H1 (cell line): ENCODE results near the gene ALKBH3. TPM values are rescaled to one million over a fixed set of nuclear protein-coding genes. Genes with fewer than 3 reads are reported as not detected.

Experiments
- BACH1 ChIP-seq: IDR thresholded peaks from 2 replicates; pipeline ENCODE4 v1.6.1; 2012; ENCODE audit warnings: low read length, improper control_type of control experiment
- BCL11A ChIP-seq, 2 experiments: IDR thresholded peaks; one replicate each; pipeline ENCODE4 v1.6.1; 2011; ENCODE audit warnings: low read depth in 2 of 2, low read length in 2 of 2, mild to moderate bottlenecking in 2 of 2
- SUZ12 ChIP-seq: fragments of 200-600 bp; sonication (generic); IDR thresholded peaks from 2 replicates; pipeline ENCODE4 v1.6.1; 2012; ENCODE audit warnings: mild to moderate bottlenecking, inconsistent platforms, low read length, moderate library complexity, mixed read lengths
- polyA plus RNA-seq, 7 experiments: library from polyadenylated mRNA; depleted of rRNA in 3 of 7; stranded (reverse) in 5 of 7; unstranded in 2 of 7; fragments of >200 nt in 5 of 7; fragments of 200-250 nt in 2 of 7; gene quantifications; 1 replicate in 5 of 7; 2 replicates in 1 of 7; 4 replicates in 1 of 7; pipeline versions ENCODE4 v1.2.1 to v1.2.3, GENCODE V29; 2011 to 2013; ENCODE audit warnings: missing spikeins in 2 of 7, mixed read lengths in 2 of 7
- total RNA-seq: library from RNA; stranded (reverse); fragmentation: NEBNext Ultra II Directional; extraction: Animal tissue kit (Norgen Biotek cat#: 25700); gene quantifications from 2 replicates; pipeline ENCODE4 v1.2.1, GENCODE V29; 2021

ALKBH3 gene
- total and polyA plus RNA-seq, 2 of the 8 experiments (the other 6 are each of a cell fraction or from before 2014, with no cell fraction given) = 10.5 to 11.4 TPM

DNA sequence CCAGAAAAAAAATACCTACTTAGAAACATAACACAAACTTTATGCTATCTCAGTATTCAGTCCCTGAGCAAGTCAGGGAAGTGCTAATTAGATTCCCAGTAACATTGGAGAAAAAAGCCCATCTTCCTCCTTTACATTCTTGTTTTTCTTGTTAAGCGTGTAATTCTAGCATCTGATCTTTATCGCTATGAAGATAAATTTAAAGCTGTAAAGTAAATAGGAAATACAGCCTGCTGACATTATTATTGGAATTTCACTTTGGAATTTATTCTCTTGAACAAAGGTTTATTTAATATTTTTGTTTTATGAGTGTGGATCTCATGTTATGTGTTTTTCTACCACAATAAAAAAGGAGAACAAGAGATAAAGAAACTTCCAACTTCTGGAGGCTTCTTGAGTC, 13.9 kb downstream of the ALKBH3 start (continued):
- TF ChIP-seq SUZ12 (no peak), BCL11A (IDR thresholded peaks at IDR 0.05; ENCODE audit: low read depth in 2 of 2, low read length in 2 of 2) (no peak), BACH1 (no peak)
